Lower lobe of right lung (tissue), 2 donors: Measurements from ENCODE around the gene MYO9A. TPM values are rescaled to one million over a fixed set of nuclear protein-coding genes. Genes with fewer than 3 reads are reported as not detected.
"Not testable (repeated sequence)": the region's sequence is repeated elsewhere in the genome, so short reads cannot be mapped to it uniquely, and the experiment has no call there.

Source experiments
- ATAC-seq, 2 donors: fragments of 200-7000 bp; cut with Tn5 transposase; one replicate each; pipeline ENCODE4 v1.9.1; 2020 to 2022; ENCODE audit warnings: mild to moderate bottlenecking in 2 of 2, moderate library complexity in 2 of 2
- DNase-seq: peaks from one replicate; pipeline ENCODE4 v3.0.0-alpha.2; 2020
- H3K27ac ChIP-seq: fragments of 200-600 bp; one replicate; pipeline ENCODE4 v1.8.0; 2022
- H3K27me3 ChIP-seq: fragments of 200-600 bp; one replicate; pipeline ENCODE4 v1.8.0; 2022; ENCODE audit warnings: low read depth
- H3K36me3 ChIP-seq: fragments of 200-600 bp; one replicate; pipeline ENCODE4 v1.8.0; 2022; ENCODE audit warnings: mild to moderate bottlenecking
- H3K4me1 ChIP-seq: fragments of 200-600 bp; one replicate; pipeline ENCODE4 v1.8.0; 2022
- H3K4me3 ChIP-seq: fragments of 200-600 bp; one replicate; pipeline ENCODE4 v1.8.0; 2022; ENCODE audit warnings: mild to moderate bottlenecking
- H3K9me3 ChIP-seq: fragments of 200-600 bp; one replicate; pipeline ENCODE4 v1.8.0; 2022
- CTCF ChIP-seq: fragments of 200-600 bp; IDR thresholded peaks from one replicate; pipeline ENCODE4 v1.8.0; 2022; ENCODE audit warnings: antibody characterized with exemption, mild to moderate bottlenecking
- intact Hi-C: fragments of 100-400 bp; cut with DNase I; formaldehyde crosslinking; loops from one replicate; pipeline ENCODE4 v1.11.0; 2022
- total RNA-seq: library from RNA; stranded (reverse); fragmentation: NEBNext Ultra II Directional; extraction: Animal tissue kit (Norgen Biotek cat#: 25700); gene quantifications from one replicate; pipeline ENCODE4 v1.2.1, GENCODE V29; 2021
- donor health status: DM: no; HTN: yes; CAD: no; lungs with severe emphysema.

The MYO9A gene
- total RNA-seq, 1 donor from 2014 or later, result 73.8 TPM

- H3K36me3 ChIP-seq, result peaks cover 59% of the 10 kb centered on the region
- no peak overlapping the region for H3K4me3 ChIP-seq
- no peaks in the 10 kb centered on the region for H3K4me1 ChIP-seq
- no peak for ATAC-seq
- TF ChIP-seq CTCF, result no peak
- no peaks in the 10 kb centered on the region for H3K9me3 ChIP-seq
- DNase-seq, result no peak
- no peaks in the 10 kb centered on the region for H3K27me3 ChIP-seq
- no peak overlapping the region for H3K27ac ChIP-seq
- intact Hi-C loops, result no loop called here
These were observed 228.6 kb downstream of the MYO9A start for GRCh38 chr15:71889385-71889784.

GRCh38 chr15:71888797-71889196 lies 229.2 kb downstream of the MYO9A start:
- no peaks in the 10 kb centered on the region for H3K9me3 ChIP-seq
- no peak overlapping the region for H3K4me3 ChIP-seq
- TF ChIP-seq CTCF, result no peak
- peaks cover 53% of the 10 kb centered on the region for H3K36me3 ChIP-seq
- DNase-seq (no peak), ATAC-seq (no peak)
- no peaks in the 10 kb centered on the region for H3K4me1 ChIP-seq
- H3K27me3 ChIP-seq, result no peaks in the 10 kb centered on the region
- intact Hi-C loops, result no loop called here
- no peak overlapping the region for H3K27ac ChIP-seq

DNA sequence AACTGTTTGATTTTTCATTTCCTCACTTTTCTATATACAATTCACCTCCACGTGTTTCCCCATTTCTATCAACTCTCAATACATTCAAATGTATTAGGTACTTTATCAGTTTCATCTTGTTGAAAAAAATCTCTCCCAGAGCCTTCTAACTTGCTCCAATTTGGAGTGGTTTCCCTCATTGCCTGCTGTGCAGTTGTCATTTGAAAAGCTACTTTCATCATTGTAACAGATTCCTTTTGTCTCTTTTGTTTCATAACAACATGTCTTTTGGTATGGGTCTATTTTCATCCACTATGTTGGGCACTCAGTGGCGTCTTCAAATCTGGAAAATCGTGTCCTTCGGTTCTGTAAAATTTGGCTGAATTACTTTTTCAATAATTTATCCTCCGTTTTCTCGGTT lies 232.6 kb downstream of the MYO9A start:
- no peaks in the 10 kb centered on the region for H3K27me3 ChIP-seq
- no peaks in the 10 kb centered on the region for H3K4me1 ChIP-seq
- no peak for TF ChIP-seq CTCF
- H3K36me3 ChIP-seq, result peaks cover 70% of the 10 kb centered on the region
- no peak overlapping the region for H3K4me3 ChIP-seq
- H3K27ac ChIP-seq, result no peak overlapping the region
- DNase-seq, result no peak
- no peak for ATAC-seq
- intact Hi-C loops, result no loop called here
- H3K9me3 ChIP-seq, result no peaks in the 10 kb centered on the region

GRCh38 chr15:71883447-71883846 lies 234.5 kb downstream of the MYO9A start:
- H3K27ac ChIP-seq, result no peak overlapping the region
- TF ChIP-seq CTCF, result no peak
- H3K9me3 ChIP-seq, result no peaks in the 10 kb centered on the region
- ATAC-seq (no peak), DNase-seq (no peak)
- peaks cover 84% of the 10 kb centered on the region for H3K36me3 ChIP-seq
- no peak overlapping the region for H3K4me3 ChIP-seq
- intact Hi-C loops, result no loop called here
- no peaks in the 10 kb centered on the region for H3K27me3 ChIP-seq
- H3K4me1 ChIP-seq, result no peaks in the 10 kb centered on the region

- intact Hi-C loops, result no loop called here
- Histone ChIP-seq H3K4me1 (no peaks in the 10 kb centered on the region), H3K4me3 (no peak overlapping the region), H3K36me3 (peaks cover 82% of the 10 kb centered on the region), H3K9me3 (no peaks in the 10 kb centered on the region), H3K27ac (no peak overlapping the region), H3K27me3 (no peaks in the 10 kb centered on the region)
- no peak for TF ChIP-seq CTCF
- no peak for DNase-seq
- no peak for ATAC-seq
These were observed 237.7 kb downstream of the MYO9A start for GRCh38 chr15:71880276-71880675.

DNA sequence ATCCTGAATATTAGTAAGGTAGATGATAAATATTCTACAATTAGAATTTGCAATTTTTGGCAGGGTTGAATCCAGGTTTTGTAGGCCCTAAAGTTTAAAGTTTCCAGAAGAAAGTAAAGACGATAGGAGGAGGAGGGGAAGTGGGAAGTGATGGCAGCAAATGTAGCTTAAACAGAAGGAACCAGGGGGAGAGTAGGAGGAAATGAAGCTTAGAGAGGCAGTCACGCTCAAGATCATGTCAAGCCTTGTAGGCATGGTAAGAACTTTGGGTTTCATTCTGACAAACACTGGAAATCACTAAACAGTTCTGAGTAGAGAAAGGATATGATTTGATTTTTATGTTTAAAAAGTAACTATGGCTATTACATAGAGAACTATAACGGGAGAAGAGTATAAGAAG lies 243.7 kb downstream of the MYO9A start:
- no peak for ATAC-seq

DNA sequence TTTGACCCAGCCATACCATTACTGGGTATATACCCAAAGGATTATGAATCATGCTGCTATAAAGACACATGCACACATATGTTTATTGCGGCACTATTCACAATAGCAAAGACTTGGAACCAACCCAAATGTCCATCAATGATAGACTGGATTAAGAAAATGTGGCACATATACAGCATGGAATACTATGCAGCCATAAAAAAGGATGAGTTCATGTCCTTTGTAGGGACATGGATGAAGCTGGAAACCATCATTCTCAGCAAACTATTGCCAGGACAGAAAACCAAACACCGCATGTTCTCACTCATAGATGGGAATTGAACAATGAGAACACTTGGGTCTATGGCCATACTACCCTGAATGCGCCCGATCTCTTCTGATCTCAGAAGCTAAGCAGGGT lies 259.7 kb downstream of the MYO9A start:
- peaks cover 57% of the 10 kb centered on the region for H3K36me3 ChIP-seq
- intact Hi-C loops, H3K4me3 ChIP-seq, ATAC-seq, H3K27ac ChIP-seq, H3K4me1 ChIP-seq, DNase-seq, H3K27me3 ChIP-seq, H3K9me3 ChIP-seq: not testable (repeated sequence)

More for the DNA sequence above, 243.7 kb downstream of the MYO9A start:
- Histone ChIP-seq H3K27ac (no peak overlapping the region), H3K9me3 (no peaks in the 10 kb centered on the region), H3K4me1 (no peaks in the 10 kb centered on the region), H3K36me3 (peaks cover 57% of the 10 kb centered on the region), H3K27me3 (no peaks in the 10 kb centered on the region), H3K4me3 (no peak overlapping the region)
- intact Hi-C loops, result no loop called here
- no peak for DNase-seq
- TF ChIP-seq CTCF, result no peak
